Activated CD4-positive, alpha-beta T cell treated with anti-CD3 and anti-CD28 coated beads, Interleukin-2, amount 50 U/mL, for 4 hours (primary cell): Measurements from ENCODE around the gene PLIN3.
"Not testable (repeated sequence)": the region's sequence is repeated elsewhere in the genome, so short reads cannot be mapped to it uniquely, and the experiment has no call there.

Experiments used
- DNase-seq, 2 experiments: peaks; one replicate each; pipeline ENCODE4 v3.0.0-alpha.2; 2020

The PLIN3 gene

GRCh38 chr19:4844348-4845179 lies 22.9 kb downstream of the PLIN3 start:
- no peak for DNase-seq

GRCh38 chr19:4843647-4843965 lies 23.9 kb downstream of the PLIN3 start:
- no peak for DNase-seq

GRCh38 chr19:4839192-4839591 lies 28.3 kb downstream of the PLIN3 start:
- DNase-seq: no peak

GRCh38 chr19:4832776-4833175 lies 34.7 kb downstream of the PLIN3 start:
- no peak for DNase-seq

GRCh38 chr19:4831979-4832340 lies 35.5 kb downstream of the PLIN3 start:
- not testable (repeated sequence) for DNase-seq

- peak; percentile 73 to 76 for DNase-seq
Measured at GRCh38 chr19:4831304-4831978, 36.0 kb downstream of the PLIN3 start, which contains the start of gene TICAM1. Gene TICAM1, minus strand, starts transcription at chr19:4831712. Its CDS starts 13,335 bp downstream, at chr19:4818377.

GRCh38 chr19:4830768-4831265 lies 36.6 kb downstream of the PLIN3 start:
- no peak for DNase-seq

DNA sequence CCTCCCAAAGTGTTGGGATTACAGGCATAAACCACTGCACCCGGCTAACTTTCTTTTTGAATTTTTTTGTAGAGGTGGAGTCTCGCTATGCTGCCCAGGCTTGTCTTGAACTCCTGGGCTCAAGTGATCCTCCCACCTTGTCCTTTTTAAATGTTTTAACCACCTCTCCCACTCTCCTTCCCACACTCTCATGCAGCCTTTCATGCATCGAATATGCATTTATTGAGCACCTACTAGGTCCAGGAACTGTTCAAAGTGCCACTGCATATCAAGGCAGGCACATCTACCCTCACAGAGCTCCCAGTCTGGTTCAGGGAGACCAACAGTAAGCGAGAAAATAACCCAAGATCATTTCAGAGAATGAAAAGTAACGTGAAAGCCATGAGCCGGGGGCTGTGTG lies 37.1 kb downstream of the PLIN3 start:
- no peak for DNase-seq

DNA sequence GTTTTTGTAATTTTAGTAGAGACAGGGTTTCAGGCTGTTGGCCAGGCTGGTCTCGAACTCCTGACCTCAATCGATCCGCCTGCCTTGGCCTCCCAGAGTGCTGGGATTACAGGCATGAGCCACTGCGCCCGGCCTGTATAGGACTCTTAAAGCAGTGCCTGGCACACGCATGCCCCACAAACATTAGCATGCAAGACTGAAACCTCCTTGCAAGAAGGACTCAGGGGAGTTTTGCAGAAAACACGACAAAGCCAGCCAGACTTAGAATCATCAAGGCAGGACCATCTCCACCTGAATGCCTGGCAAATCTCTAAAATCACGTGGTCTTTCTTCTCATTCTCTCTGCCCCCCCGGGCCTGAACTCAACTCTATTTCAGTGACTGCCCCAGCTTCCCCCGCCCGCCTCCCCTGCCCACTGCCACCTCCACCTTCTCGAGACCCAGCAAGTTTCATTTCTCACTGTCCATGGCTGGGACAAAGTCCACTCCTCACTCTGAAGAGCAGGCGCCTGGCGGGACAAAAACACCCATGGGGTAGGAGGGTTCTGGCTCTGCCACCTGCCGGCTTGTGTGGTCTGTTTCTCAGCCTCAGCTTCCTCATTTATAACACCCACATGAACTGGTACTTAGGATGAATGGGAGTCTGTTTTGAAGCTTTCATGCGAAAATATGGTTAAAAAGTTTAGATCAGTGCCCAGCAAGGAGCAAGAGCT lies 38.3 kb downstream of the PLIN3 start:
- no peak for DNase-seq

DNA sequence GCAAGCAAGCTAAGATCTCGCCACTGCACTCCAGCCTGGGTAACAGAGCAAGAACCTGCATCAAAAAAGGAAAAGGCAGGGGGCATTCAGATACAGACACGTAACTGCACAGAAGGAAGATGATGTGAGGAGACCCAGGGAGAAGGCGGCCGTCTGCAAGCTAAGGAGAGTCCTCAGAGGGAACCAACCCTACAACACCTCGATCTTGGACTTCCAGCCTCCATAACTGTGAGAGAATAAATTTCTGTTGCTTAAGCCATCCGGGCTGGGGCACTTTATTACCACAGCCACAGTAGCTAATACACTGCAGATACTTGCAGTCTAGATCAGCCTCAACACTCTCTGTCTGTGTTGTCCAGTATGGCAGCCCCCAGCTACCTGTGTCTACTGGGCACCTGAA lies 43.9 kb downstream of the PLIN3 start:
- no peak for DNase-seq

DNA sequence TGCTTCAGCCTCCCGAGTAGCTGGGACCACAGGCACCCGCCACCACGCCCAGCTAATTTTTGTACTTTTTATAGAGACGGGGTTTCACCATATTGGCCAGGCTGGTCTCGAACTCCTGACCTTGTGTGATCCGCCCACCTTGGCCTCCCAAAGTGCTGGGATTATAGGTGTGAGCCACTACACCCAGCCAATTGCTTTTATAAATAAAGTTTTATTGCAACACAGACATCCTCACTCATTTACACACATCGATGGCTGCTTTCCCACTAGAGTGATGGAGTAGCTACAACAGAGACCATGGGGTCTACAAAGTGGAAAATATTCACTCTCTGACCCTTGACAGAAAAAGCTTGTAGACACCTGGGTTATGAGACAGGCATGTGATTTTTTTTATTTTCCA lies 45.1 kb downstream of the PLIN3 start:
- not testable (repeated sequence) for DNase-seq

DNA sequence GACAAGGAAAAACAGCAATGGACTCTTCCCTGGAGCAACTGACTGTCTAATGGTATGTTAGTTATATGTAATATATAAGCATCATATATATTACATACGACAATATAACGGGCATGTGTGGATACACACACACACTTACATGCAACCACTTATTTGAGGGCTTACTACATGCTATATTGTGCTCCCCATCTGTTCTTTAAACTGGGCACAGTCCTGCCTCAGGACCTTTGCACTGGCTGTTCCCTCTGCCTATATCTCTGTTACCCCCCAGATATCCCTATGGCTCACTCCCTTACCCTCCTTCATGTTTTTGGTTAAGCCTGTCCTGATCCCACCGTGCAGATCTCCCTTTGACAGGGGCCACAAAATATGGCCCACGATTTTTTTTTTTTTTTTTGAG lies 46.2 kb downstream of the PLIN3 start:
- no peak for DNase-seq

- DNase-seq: no peak
Measured at GRCh38 chr19:4817467-4818277, 49.8 kb downstream of the PLIN3 start.

DNA sequence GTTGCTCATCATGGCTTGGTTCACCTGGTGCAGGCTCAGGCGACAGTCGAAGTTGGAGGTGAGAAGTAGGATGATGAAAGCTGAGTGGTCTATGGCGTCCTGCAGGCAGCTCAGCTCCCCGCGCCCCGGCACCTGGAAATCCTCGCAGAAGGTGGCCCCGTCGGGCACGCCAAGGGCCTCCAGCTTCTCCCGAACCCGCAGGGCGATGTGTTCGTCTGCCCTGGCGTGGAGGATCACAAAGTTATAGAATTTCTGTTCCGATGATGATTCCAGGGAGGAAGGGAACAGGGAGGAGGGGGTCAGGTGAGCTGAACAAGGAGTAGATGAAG lies 50.6 kb downstream of the PLIN3 start:
- DNase-seq: no peak

GRCh38 chr19:4816202-4816949 lies 51.1 kb downstream of the PLIN3 start:
- DNase-seq: no peak

- peak; percentile 65 for DNase-seq
Measured at GRCh38 chr19:4815426-4816201, 51.9 kb downstream of the PLIN3 start.

DNA sequence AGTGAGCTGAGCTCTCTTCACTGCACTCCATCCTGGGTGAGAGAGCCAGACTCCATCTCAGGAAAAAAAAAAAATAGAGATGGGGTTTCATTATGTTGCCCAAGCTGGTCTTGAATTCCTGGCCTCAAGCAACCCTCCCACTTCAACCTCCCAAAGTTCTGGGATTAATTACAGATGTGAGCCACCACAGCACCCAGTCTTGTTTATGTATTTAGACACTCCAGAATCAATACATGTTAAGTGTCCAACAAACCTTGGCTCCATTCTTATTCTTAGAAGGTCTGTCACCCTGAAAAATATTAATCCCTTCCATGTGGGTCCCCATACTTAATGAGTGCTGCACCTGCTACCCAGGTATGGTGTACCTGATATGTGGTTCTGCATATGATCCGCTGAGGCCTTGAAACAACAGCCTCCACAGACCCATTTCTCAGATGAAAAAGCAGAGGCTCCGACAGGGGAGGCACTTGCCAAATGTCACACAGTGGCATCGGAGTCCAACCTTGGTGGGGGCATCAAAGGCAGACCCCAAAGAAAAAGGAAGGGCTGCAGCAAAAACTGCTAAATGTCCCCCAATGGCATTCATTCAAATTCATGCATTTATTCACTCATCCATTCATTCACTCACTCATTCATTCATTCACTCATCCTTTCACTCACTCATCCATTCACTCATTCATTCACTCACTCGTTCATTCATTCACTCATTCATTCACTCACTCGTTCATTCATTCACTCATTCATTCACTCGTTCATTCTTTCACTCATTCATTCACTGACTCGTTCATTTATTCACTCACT lies 52.6 kb downstream of the PLIN3 start:
- no peak for DNase-seq

- DNase-seq: peak; percentile 87 to 91
Measured at GRCh38 chr19:4811328-4812131, 55.9 kb downstream of the PLIN3 start.

- no peak for DNase-seq
Measured at GRCh38 chr19:4807188-4807587, 60.3 kb downstream of the PLIN3 start.

- no peak for DNase-seq
Measured at GRCh38 chr19:4806384-4806783, 61.1 kb downstream of the PLIN3 start.
